ENCODE measurements around the gene ANXA2R. TPM values are rescaled to one million over a fixed set of nuclear protein-coding genes. Genes with fewer than 3 reads are reported as not detected.
A peak's percentile ranks its signal among the peaks of the same experiment; 100 is the strongest.

ANXA2R gene
- total RNA-seq, 2 donors from 2014 or later: 1.1 to 1.3 TPM

DNA sequence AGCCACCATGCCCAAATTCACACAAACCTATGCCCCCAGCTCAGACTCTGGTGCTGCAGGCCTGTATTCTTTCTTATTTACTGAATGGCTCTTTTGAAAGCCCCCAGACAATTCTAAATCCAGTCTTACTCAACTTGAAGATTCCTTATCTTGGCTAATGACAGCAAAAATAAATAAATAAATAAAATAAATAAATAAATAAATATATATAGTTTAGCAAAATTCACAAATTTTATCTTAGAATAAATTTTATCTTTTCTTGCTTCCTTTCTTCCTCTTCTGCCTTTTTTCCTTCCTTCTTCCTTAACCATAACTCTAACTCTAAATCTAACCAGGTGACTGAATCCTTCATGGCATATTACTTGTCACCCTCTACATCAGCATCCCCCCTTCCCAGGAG is 25.6 kb downstream of the ANXA2R start:
- Histone ChIP-seq H3K27ac (no peak overlapping the region), H3K4me3 (no peak overlapping the region), H3K27me3 (no peaks in the 10 kb centered on the region), H3K36me3 (no peaks in the 10 kb centered on the region), H3K9me3 (no peaks in the 10 kb centered on the region), H3K9ac (ENCODE audit: low read depth in 2 of 2, low read length in 2 of 2) (no peak overlapping the region), H3K4me1 (no peaks in the 10 kb centered on the region)
- DNase-seq: no peak
- TF ChIP-seq, protein P1, sequence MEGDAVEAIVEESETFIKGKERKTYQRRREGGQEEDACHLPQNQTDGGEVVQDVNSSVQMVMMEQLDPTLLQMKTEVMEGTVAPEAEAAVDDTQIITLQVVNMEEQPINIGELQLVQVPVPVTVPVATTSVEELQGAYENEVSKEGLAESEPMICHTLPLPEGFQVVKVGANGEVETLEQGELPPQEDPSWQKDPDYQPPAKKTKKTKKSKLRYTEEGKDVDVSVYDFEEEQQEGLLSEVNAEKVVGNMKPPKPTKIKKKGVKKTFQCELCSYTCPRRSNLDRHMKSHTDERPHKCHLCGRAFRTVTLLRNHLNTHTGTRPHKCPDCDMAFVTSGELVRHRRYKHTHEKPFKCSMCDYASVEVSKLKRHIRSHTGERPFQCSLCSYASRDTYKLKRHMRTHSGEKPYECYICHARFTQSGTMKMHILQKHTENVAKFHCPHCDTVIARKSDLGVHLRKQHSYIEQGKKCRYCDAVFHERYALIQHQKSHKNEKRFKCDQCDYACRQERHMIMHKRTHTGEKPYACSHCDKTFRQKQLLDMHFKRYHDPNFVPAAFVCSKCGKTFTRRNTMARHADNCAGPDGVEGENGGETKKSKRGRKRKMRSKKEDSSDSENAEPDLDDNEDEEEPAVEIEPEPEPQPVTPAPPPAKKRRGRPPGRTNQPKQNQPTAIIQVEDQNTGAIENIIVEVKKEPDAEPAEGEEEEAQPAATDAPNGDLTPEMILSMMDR (IDR thresholded peaks at IDR 0.05): no peak
- intact Hi-C loops (cut with DNase I): no loop called here

GRCh38 chr5:43010935-43011315 is 29.2 kb downstream of the ANXA2R start:
- no peak overlapping the region for H3K9ac ChIP-seq (ENCODE audit: low read depth in 2 of 2, low read length in 2 of 2)
- no peak overlapping the region for H3K27ac ChIP-seq
- H3K4me3 ChIP-seq: no peak overlapping the region
- H3K27me3 ChIP-seq: no peaks in the 10 kb centered on the region
- no peaks in the 10 kb centered on the region for H3K4me1 ChIP-seq
- no peaks in the 10 kb centered on the region for H3K36me3 ChIP-seq
- no peaks in the 10 kb centered on the region for H3K9me3 ChIP-seq
- TF ChIP-seq, protein P1 (IDR thresholded peaks at IDR 0.05): no peak
- intact Hi-C loops (cut with DNase I): no loop called here
- no peak for DNase-seq

- Histone ChIP-seq H3K36me3 (no peaks in the 10 kb centered on the region), H3K4me3 (peak overlapping the region; percentile 55), H3K27ac (peak overlapping the region; percentile 98), H3K9ac (ENCODE audit: low read depth in 2 of 2, low read length in 2 of 2) (peak overlapping the region; percentile 68 to 79), H3K4me1 (no peaks in the 10 kb centered on the region), H3K27me3 (no peaks in the 10 kb centered on the region), H3K9me3 (no peaks in the 10 kb centered on the region)
- intact Hi-C loops (cut with DNase I): loop anchor here (5.0 kb wide), 1 partner anchor 34 kb away; the partner anchor contains the start of gene ANXA2R
- TF ChIP-seq, protein P1 (IDR thresholded peaks at IDR 0.05): no peak
- peak; percentile 95 for DNase-seq
These were observed 31.6 kb downstream of the ANXA2R start for GRCh38 chr5:43008363-43009153.

DNA sequence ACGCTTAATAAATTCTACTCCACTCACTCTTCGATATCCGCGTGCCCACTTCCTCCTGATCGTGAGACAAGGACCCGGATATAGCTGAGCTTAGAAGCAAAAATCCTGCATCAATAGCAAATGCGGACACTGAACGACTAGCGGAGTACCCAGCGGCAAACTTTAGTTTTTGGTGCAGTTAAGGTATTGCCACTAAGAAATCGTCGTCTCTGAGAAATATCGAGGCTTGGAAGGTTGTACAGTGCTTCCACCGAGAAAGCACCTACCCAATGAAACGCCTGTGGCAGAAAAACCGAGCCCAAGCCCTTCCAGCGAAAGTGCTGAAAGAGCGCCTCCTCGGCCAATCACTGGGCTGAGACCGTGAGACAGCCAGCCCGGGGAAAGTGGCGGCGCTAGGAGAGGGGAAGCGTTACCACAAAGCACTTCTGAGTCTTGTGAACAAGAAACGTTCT is 32.2 kb downstream of the ANXA2R start:
- TF ChIP-seq, protein P1 (IDR thresholded peaks at IDR 0.05): no peak
- peak overlapping the region; percentile 55 for H3K4me3 ChIP-seq
- DNase-seq: peak; percentile 74

DNA sequence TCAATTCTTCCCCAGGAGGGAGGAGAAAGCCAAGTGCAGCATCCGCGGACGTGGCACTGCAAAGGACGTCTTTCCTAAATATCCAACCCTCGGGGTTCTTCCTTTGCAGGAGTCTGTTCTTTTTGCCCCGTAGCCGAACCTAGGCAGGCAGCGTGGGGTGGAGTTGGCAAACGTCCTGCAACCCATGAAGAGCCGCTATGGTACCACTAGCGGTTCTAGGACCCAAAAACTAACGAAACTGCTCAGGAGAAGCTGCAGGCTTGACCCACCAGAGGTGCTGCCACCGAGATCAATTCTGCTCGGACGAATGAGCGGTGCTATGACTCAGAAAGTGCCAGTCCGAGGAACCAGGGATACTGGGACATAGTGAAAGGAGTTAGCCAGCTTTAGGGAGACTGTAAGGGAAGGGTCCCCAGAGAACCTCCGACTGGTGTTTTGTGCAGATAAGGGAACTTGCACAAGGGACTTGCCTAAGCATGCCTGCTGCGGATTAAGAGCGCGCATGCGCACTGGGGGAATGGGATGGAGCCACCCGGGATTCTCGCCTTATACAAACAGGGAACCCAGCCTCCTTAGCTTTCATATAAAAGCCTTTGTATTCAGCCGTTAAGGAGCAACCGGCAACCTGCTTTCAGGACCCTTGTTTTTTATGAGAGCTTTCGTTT is 32.7 kb downstream of the ANXA2R start:
- no peaks in the 10 kb centered on the region for H3K4me1 ChIP-seq
- peak overlapping the region; percentile 98 for H3K27ac ChIP-seq
- DNase-seq: peak; percentile 90
- intact Hi-C loops (cut with DNase I): loop anchor here (5.0 kb wide), 1 partner anchor 35 kb away; the partner anchor contains the start of gene ANXA2R
- H3K36me3 ChIP-seq: no peaks in the 10 kb centered on the region
- TF ChIP-seq, protein P1 (IDR thresholded peaks at IDR 0.05): no peak
- H3K9me3 ChIP-seq: no peaks in the 10 kb centered on the region
- no peaks in the 10 kb centered on the region for H3K27me3 ChIP-seq
- H3K4me3 ChIP-seq: peak overlapping the region; percentile 55
- peak overlapping the region; percentile 68 to 74 for H3K9ac ChIP-seq (ENCODE audit: low read depth in 2 of 2, low read length in 2 of 2)

More for the DNA sequence above, 32.2 kb downstream of the ANXA2R start:
- Histone ChIP-seq H3K27me3 (no peaks in the 10 kb centered on the region), H3K9me3 (no peaks in the 10 kb centered on the region), H3K36me3 (no peaks in the 10 kb centered on the region), H3K4me1 (no peaks in the 10 kb centered on the region), H3K27ac (peak overlapping the region; percentile 98), H3K9ac (ENCODE audit: low read depth in 2 of 2, low read length in 2 of 2) (peak overlapping the region; percentile 68 to 74)
- intact Hi-C loops (cut with DNase I): loop anchor here (5.0 kb wide), 1 partner anchor 34 kb away; the partner anchor contains the start of gene ANXA2R

All from colonic mucosa (tissue), 4 donors.